ENCODE measurements around the gene CLRN3. TPM values are rescaled to one million over a fixed set of nuclear protein-coding genes. Genes with fewer than 3 reads are reported as not detected.

The CLRN3 gene
- total RNA-seq, 4 donors from 2014 or later, result not detected

DNA sequence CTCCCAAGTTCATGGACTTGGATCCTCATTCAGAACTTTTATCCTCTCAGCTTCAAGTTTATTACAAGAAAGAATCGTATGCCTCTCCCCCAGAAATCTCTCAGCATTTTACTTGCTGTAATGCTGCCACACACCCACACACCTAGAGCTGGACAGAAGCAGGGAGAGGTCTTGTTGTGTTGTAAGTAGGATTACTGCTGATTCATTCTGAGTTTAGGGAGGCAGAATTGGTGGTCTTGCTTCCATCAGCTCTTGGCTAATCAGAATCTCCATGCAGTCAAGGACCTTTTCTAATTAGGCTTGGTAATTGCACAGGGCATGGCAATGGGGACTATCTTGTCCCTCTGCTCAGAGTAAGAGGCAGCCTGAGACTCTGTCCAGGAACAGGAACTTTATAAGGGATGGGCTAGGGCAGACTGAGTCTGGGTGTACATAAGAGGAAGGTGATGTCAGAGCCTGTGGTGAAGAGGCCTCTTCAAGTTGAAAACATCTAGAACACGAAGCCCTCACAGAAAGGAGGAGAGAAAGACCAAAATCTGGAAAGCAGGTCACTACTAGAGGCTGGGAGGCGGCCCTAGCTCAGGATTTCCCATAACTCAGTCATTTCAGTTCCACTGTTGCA lies 7.1 kb upstream of the CLRN3 start:
- DNase-seq (ENCODE audit: low spot score) (no peak), ATAC-seq (ENCODE audit: low FRiP score) (no peak)
- TF ChIP-seq, protein P1, sequence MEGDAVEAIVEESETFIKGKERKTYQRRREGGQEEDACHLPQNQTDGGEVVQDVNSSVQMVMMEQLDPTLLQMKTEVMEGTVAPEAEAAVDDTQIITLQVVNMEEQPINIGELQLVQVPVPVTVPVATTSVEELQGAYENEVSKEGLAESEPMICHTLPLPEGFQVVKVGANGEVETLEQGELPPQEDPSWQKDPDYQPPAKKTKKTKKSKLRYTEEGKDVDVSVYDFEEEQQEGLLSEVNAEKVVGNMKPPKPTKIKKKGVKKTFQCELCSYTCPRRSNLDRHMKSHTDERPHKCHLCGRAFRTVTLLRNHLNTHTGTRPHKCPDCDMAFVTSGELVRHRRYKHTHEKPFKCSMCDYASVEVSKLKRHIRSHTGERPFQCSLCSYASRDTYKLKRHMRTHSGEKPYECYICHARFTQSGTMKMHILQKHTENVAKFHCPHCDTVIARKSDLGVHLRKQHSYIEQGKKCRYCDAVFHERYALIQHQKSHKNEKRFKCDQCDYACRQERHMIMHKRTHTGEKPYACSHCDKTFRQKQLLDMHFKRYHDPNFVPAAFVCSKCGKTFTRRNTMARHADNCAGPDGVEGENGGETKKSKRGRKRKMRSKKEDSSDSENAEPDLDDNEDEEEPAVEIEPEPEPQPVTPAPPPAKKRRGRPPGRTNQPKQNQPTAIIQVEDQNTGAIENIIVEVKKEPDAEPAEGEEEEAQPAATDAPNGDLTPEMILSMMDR (IDR thresholded peaks at IDR 0.05), result no peak

DNA sequence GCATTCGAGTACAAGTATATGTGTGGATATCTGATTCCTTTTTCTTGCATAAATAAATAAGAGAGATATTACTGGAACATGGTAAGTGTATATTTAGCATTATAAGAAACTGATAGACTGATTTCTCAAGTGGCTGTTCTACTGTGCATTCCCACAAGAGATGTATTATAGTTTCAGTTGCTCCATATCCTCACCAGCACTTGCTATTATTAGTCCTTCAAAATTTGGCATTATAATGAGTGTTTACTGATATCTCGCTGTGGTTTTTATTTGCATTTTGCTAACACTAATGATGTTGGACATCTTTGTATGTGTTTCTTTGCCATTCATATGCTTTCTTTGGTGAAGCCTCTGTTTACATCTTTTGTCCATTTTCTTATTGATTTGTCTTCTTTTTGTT lies 4.4 kb upstream of the CLRN3 start:
- TF ChIP-seq, protein P1 (IDR thresholded peaks at IDR 0.05), result no peak
- DNase-seq (ENCODE audit: low spot score) (no peak), ATAC-seq (ENCODE audit: low FRiP score) (no peak)

DNA sequence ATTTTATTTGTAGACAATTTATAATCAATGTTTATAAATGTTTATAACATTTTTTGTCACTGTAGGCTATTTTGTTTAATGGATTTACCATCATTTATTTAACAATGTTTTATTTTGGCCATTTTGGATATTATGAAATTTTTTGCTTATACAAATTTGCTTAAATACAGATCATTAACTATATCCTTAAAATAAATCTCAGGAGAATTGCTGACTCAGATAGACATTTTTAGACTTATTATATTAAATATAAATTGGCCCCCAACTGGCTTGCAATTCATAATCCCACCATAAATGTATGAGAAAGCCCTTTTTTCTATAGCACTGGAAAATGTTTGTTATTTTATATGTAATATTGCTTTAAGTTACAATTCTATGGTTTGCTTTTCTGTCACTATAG lies 3.8 kb upstream of the CLRN3 start:
- ATAC-seq (ENCODE audit: low FRiP score), result no peak
- DNase-seq (ENCODE audit: low spot score), result no peak
- TF ChIP-seq, protein P1 (IDR thresholded peaks at IDR 0.05), result no peak

DNA sequence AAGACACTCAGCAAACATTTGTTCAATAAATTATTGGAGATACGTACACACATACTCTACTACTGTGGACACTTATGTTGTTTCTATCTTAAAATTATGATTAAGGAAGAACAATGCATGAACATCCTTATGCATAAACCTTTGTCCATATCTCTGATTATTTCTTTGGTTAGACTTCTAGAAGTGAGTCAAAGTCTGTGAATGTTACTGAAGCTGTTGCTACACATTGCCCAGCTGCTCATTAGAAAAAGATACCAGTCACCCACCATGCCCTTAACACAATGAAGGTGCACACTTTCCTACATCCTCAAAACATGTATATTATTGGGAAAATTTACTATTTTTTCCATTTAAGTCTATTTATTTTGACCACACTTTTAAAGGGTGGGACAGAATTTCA lies 1.4 kb upstream of the CLRN3 start:
- ATAC-seq (ENCODE audit: low FRiP score), result no peak
- no peak for DNase-seq (ENCODE audit: low spot score)
- TF ChIP-seq, protein P1 (IDR thresholded peaks at IDR 0.05), result no peak

DNA sequence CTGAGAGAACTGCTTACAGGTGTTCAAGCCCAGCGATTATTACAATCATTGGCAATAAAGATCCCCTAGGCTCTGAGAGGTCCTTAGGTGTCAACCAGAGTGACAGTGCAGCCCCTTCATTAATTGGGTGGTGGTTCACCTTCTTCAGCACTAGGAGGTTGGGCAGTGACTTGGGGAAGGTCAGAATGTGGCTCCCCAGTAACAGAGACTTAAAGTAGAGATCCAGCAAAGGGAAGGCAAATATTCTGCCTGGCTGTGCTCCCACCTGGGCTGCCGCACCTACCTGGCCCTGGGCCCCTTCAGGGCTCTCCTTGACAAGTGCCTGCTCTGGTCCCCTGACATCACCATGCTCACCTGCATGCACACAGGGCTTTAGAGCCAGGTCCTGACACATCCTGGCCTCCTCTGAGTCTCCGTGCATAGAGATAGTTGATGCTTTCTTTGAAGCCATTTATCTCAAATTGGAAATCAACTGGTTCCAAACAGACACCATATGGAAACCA lies 1.9 kb downstream of the CLRN3 start:
- DNase-seq (ENCODE audit: low spot score), result no peak
- ATAC-seq (ENCODE audit: low FRiP score), result no peak
- TF ChIP-seq, protein P1 (IDR thresholded peaks at IDR 0.05), result no peak

DNA sequence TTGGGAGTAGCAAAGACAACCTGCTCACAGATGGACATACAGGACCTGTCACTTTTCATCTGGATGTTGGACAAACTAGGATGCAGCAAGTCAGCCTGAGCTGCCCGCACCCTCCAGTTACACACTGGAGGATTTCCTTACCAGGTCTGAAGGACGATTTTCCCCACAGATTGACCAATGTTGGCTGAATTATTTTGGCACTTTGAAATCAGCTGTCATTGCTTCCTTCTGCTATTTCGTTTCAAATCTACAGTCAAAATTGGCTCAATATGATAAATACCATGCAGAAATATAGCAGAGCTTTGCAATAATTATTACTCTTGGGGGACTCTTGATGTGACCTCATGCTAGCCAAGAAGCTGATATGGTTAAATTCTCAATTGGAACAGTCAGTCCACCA lies 2.5 kb downstream of the CLRN3 start:
- DNase-seq (ENCODE audit: low spot score) (no peak), ATAC-seq (ENCODE audit: low FRiP score) (no peak)
- TF ChIP-seq, protein P1 (IDR thresholded peaks at IDR 0.05), result no peak

DNA sequence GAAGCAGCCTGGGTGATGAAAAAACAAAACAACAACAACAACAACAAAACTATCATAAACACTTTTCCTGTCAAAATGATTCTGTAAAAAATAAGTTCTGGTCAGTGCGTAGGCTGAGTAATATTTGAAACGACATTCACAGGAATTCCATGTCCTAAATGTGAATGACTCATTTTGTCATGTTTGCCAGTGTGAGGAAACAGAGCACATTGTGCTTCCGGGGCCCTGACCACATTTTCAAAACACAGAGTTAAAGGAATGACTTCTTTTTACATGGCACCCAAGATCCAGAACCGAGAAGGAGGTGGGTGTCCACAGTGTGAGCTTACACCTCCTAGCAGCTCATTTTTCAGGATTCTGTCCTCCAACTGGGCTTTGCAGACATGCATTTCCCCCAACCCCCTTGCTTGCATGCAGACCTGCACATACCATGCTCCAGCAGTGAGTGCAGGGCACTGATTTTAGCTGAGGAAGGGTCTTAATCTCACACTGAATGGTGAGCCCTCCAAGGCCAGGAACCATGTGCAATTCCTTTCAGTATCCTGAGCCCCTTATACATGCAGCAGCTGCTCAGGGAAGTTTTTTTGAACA lies 3.0 kb downstream of the CLRN3 start:
- DNase-seq (ENCODE audit: low spot score), result no peak
- no peak for ATAC-seq (ENCODE audit: low FRiP score)
- TF ChIP-seq, protein P1 (IDR thresholded peaks at IDR 0.05), result no peak
